GM12865 (cell line): Measurements from ENCODE around the gene SH2D2A.
"Not testable (repeated sequence)": the region's sequence is repeated elsewhere in the genome, so short reads cannot be mapped to it uniquely, and the experiment has no call there.

Experiments
- DNase-seq: peaks from one replicate; pipeline ENCODE4 v3.0.0; 2010; ENCODE audit warnings: low read depth
- H3K4me3 ChIP-seq: 2 replicates; pipeline ENCODE4 v1.5.1; 2011; ENCODE audit warnings: mild to moderate bottlenecking, low read depth, low read length, control low read depth
- CTCF ChIP-seq: IDR thresholded peaks from 2 replicates; pipeline ENCODE4 v1.5.1; 2011; ENCODE audit warnings: low read length, control low read depth, low read depth, inconsistent platforms; ENCODE audit not compliant: insufficient read depth; ENCODE audit errors: missing control alignments

SH2D2A gene

GRCh38 chr1:156768610-156769295 lies 47.9 kb downstream of the SH2D2A start:
- no peak for TF ChIP-seq CTCF
- DNase-seq: no peak
- H3K4me3 ChIP-seq: peak overlapping the region; percentile 92

- TF ChIP-seq CTCF: no peak
- H3K4me3 ChIP-seq: peak overlapping the region; percentile 92
- DNase-seq: peak; percentile 57
These were observed 48.6 kb downstream of the SH2D2A start for GRCh38 chr1:156767879-156768604.

GRCh38 chr1:156767101-156767878 lies 49.4 kb downstream of the SH2D2A start, which contains the start of gene PRCC:
PRCC (plus strand) TSS chr1:156767535; CDS start chr1:156767772, 237 bp downstream.
- peak; percentile 100 for DNase-seq
- no peak for TF ChIP-seq CTCF
- H3K4me3 ChIP-seq: peak within 1 kb of the TSS; percentile 92

GRCh38 chr1:156766298-156767100 lies 50.1 kb downstream of the SH2D2A start:
- DNase-seq: no peak
- TF ChIP-seq CTCF: no peak
- peak overlapping the region; percentile 84 for H3K4me3 ChIP-seq

- peak overlapping the region; percentile 84 for H3K4me3 ChIP-seq
- TF ChIP-seq CTCF: no peak
- DNase-seq: no peak
These were observed 51.0 kb downstream of the SH2D2A start for GRCh38 chr1:156765666-156766065.

GRCh38 chr1:156765136-156765535 lies 51.5 kb downstream of the SH2D2A start:
- DNase-seq, H3K4me3 ChIP-seq: not testable (repeated sequence)
